ENCODE measurements around the gene FAM131B.
A peak's percentile ranks its signal among the peaks of the same experiment; 100 is the strongest.

Gene FAM131B

DNA sequence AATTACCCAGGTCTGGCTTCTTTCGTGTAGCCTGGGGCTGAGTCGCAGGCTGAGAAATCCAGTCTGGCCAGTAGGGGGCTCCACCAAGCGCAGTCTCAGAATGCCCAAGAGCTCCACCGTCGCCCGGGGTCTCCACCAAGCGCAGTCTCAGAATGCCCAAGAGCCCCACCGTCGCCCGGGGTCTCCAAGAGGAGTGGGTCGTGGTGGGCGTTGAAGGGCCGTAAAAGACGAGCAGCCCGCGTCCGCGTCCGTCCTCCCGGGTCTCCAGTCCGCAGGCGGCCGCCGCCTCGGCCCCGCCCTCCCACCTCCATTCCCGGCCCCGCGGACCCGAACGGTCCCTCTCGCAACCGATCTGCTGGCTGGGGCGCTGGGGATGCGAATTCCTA is 17.7 kb upstream of the FAM131B start:
- no peaks in the 10 kb centered on the region for H3K9me3 Mint-ChIP-seq
- peak overlapping the region; percentile 80 to 92 for H3K4me3 Mint-ChIP-seq
- peak overlapping the region; percentile 97 for H3K27ac Mint-ChIP-seq
- peaks cover 44% of the 10 kb centered on the region for H3K4me1 Mint-ChIP-seq
- H3K27me3 Mint-ChIP-seq = no peaks in the 10 kb centered on the region
- peak; percentile 63 for ATAC-seq
- DNase-seq = peak; percentile 88 to 89

DNA sequence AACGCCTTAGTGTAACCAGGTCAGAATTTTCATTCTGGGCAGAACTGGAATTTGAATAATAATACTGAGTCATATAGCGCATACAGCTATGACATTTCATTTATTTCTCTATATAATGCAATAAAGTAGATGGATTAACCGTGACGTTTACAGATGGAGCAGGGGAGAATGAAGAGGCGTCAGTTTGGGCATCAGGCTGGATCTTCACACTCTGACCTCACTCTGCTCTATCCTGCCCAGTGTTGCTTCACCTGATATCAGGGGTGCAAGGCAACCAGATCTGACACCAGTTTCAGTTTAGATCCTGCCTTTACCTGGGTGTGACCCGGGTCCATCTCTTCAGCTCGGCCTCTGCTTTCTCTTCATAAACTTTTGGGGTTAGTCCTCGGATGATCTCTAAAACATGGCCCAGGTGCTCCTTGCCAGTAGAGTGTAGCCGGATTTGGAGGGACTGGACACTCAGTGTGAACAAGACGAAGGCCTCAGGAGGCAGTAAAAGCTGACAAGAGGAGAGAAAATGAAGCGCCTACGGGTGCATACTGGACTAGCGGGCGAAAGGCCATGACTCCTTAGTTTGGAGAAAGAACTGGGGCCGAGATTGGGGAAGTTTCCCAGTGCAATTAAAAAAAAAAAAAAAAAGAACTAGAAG is 17.2 kb upstream of the FAM131B start:
- H3K27me3 Mint-ChIP-seq = no peaks in the 10 kb centered on the region
- H3K4me1 Mint-ChIP-seq = peaks cover 49% of the 10 kb centered on the region
- peak; percentile 1 for ATAC-seq
- no peaks in the 10 kb centered on the region for H3K9me3 Mint-ChIP-seq
- H3K27ac Mint-ChIP-seq = peak overlapping the region; percentile 97
- DNase-seq = no peak
- peak overlapping the region; percentile 80 to 92 for H3K4me3 Mint-ChIP-seq

DNA sequence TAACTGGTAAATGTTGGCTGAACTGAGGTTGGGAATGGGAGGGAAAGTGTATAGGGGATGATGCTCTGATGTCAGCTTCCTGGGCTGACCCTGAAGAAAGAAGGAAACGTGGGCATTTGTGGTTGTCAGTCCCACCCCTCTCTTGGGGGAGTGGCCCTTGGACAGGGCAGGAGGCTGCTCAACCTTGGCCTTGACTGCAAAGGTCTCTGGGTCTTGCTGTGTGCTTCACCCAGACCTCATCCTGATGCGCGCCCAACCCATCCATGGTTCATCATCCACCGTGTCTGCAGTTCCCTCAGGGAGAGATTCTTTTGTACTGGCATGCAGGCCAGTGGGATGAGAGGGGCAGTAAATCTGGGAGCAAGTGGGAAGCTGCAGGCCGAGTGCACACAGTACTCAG is 13.9 kb upstream of the FAM131B start:
- Mint-ChIP-seq H3K27me3 (no peaks in the 10 kb centered on the region), H3K4me3 (peak overlapping the region; percentile 36 to 61), H3K4me1 (peaks cover 78% of the 10 kb centered on the region), H3K9me3 (peaks cover 0 to 4% of the 10 kb centered on the region in 2 donors), H3K27ac (peak overlapping the region; percentile 76 to 95)
- DNase-seq (no peak), ATAC-seq (no peak)

DNA sequence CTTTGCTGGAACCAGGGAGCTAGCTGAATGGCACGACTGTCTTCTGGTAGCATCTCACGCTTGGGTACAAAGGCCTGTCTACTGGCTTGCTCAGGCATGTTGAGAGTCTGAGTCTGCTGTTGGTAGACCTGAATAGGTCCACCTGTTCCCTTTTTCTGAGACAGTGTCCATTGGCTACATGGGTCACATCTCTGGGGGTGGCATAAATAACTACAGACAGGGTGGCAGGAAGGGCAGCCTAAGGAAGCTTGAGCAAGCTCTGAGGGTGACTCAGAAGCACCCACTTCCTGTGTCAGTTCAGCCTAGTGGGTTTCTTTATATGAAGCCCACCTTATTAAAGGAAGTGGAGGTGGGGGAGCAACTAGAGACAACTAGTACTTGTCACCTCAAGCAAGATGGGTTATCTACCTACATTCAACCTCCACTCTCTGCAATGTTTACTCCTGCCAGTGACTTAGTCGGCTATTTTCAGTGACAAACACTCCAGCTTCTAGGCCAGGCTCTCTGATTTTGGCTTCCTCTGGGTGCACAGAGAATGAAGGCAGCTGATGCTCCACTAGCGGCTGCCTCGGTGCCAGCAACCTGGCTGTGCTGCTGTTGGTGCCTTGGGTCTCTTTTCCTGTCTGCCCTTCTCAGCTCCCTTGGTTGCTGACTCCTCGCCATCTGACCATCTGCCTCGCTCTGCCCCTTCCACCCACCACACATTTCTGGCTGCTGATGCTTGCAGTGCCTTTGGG is 13.0 kb upstream of the FAM131B start:
- ATAC-seq (peak; percentile 74), DNase-seq (peak; percentile 52 to 63)
- H3K4me1 Mint-ChIP-seq = peaks cover 78% of the 10 kb centered on the region
- H3K27me3 Mint-ChIP-seq = no peaks in the 10 kb centered on the region
- peak overlapping the region; percentile 76 to 95 for H3K27ac Mint-ChIP-seq
- peak overlapping the region; percentile 54 to 61 for H3K4me3 Mint-ChIP-seq
- H3K9me3 Mint-ChIP-seq = peaks cover 0 to 4% of the 10 kb centered on the region in 2 donors

DNA sequence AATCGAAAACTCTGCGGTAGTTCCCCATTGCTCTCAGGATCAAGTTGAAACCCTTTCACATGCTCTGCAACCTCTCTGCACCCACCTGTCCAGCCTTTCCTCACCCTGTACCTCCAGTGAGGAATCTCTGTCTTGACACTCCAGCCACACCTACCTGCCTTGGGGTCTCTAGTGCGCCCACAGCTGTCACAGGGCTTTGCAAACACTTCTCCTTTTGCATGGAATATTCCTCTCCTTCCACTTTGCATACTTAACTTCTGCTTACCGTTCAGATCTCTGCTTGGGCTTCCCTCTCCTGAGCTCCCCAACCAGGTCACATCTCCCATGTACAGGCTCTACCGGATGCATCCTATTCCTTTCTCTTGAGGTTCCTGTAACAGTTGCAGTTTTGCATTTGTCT is 12.0 kb upstream of the FAM131B start:
- Mint-ChIP-seq H3K9me3 (peaks cover 0 to 4% of the 10 kb centered on the region in 2 donors), H3K4me1 (peaks cover 73% of the 10 kb centered on the region), H3K27me3 (no peaks in the 10 kb centered on the region), H3K4me3 (no peak overlapping the region), H3K27ac (peak overlapping the region in 1 of 2 donors; percentile 59)
- DNase-seq (no peak), ATAC-seq (no peak)

DNA sequence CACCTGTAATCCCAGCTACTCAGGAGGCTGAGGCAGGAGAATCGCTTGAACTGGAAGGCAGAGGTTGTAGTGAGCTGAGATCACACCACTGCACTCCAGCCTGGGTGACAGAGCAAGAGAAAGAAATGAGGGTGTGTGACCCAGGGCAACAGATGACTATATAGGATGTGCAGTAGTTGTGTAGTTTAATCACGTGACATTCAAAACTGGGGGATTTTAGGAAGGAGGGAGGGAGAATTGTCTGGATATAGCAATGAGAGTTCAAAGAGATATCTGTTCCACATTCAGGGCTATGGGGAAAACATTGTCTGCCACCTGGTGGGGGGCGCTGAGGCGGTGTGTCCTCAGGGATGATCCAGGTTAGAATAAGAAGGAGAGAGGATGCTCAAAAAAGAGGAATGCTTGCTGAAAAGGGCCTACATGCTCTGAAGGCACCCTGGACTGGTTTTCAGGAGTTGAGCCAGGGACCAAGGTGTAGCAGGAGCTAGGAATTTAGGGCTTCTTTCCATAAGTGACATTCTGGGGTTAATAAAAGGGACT is 10.8 kb upstream of the FAM131B start:
- H3K4me1 Mint-ChIP-seq = peaks cover 61% of the 10 kb centered on the region
- no peak overlapping the region for H3K27ac Mint-ChIP-seq
- peaks cover 0 to 4% of the 10 kb centered on the region in 2 donors for H3K9me3 Mint-ChIP-seq
- no peak for DNase-seq
- H3K27me3 Mint-ChIP-seq = no peaks in the 10 kb centered on the region
- ATAC-seq = no peak
- no peak overlapping the region for H3K4me3 Mint-ChIP-seq

DNA sequence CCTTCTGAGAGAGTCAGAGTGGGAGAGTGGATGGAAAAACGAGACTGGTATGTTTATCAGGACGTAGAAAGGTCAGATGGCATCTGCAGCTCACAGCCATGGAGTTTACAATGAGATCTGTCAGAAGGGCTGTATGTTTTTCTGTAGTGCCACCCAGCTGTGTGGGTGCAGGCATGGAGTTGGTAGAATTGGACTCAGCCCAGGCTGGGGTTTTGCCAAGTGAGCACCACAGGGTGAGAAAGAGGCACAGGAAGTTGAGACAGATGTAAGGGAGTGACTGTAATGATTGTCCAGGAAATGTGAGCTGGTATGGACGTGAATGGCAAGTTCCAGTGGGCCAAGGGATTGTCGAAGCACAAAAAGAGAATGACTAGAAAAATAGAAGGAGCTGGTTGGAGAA is 9.6 kb upstream of the FAM131B start:
- peak in 1 of 2 donors; percentile 76 for DNase-seq
- Mint-ChIP-seq H3K4me3 (peak overlapping the region; percentile 29 to 53), H3K9me3 (peaks cover 0 to 4% of the 10 kb centered on the region in 2 donors), H3K4me1 (peaks cover 52% of the 10 kb centered on the region), H3K27ac (peak overlapping the region; percentile 54 to 88), H3K27me3 (no peaks in the 10 kb centered on the region)
- ATAC-seq = peak; percentile 81

GRCh38 chr7:143369678-143370651 is 7.5 kb upstream of the FAM131B start:
- ATAC-seq = no peak
- DNase-seq = no peak
- no peak overlapping the region for H3K4me3 Mint-ChIP-seq
- H3K27me3 Mint-ChIP-seq = peaks cover 5% of the 10 kb centered on the region
- H3K27ac Mint-ChIP-seq = no peak overlapping the region
- peaks cover 0 to 4% of the 10 kb centered on the region in 2 donors for H3K9me3 Mint-ChIP-seq
- peaks cover 31% of the 10 kb centered on the region for H3K4me1 Mint-ChIP-seq

DNA sequence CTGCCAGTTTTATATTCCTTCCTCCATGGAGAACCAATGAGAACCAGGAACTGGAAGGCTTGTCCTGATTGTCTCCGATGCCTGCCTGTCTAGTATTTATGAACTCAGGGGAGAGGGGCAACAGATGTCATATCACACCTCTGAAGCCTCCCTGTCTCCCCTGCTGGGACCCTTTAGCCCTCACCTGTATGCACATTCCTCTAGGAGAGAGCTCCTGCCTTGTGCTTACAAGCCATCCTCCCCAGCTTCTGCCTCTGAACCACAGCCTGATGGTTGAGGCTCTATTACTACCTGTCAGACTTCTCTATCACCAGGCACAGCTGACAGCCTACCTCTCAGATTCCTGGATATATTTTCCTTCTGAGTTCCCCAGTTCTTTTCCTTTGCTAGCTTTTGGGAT is 5.9 kb upstream of the FAM131B start:
- no peak overlapping the region for H3K4me3 Mint-ChIP-seq
- H3K27me3 Mint-ChIP-seq = peaks cover 20% of the 10 kb centered on the region
- DNase-seq (no peak), ATAC-seq (no peak)
- peaks cover 16% of the 10 kb centered on the region for H3K4me1 Mint-ChIP-seq
- H3K9me3 Mint-ChIP-seq = peaks cover 0 to 4% of the 10 kb centered on the region in 2 donors
- no peak overlapping the region for H3K27ac Mint-ChIP-seq

- H3K27ac Mint-ChIP-seq = no peak overlapping the region
- DNase-seq (no peak), ATAC-seq (no peak)
- H3K4me1 Mint-ChIP-seq = peaks cover 12% of the 10 kb centered on the region
- H3K9me3 Mint-ChIP-seq = peaks cover 0 to 4% of the 10 kb centered on the region in 2 donors
- peaks cover 25% of the 10 kb centered on the region for H3K27me3 Mint-ChIP-seq
- H3K4me3 Mint-ChIP-seq = no peak overlapping the region
These were observed 5.5 kb upstream of the FAM131B start for GRCh38 chr7:143367972-143368371.

GRCh38 chr7:143363016-143363937 is 764 bp upstream of the FAM131B start:
- Mint-ChIP-seq H3K4me3 (peak overlapping the region; percentile 41 to 56), H3K27me3 (peaks cover 38% of the 10 kb centered on the region), H3K9me3 (no peaks in the 10 kb centered on the region), H3K4me1 (peaks cover 10% of the 10 kb centered on the region), H3K27ac (no peak overlapping the region)
- no peak for DNase-seq
- ATAC-seq = no peak

DNA sequence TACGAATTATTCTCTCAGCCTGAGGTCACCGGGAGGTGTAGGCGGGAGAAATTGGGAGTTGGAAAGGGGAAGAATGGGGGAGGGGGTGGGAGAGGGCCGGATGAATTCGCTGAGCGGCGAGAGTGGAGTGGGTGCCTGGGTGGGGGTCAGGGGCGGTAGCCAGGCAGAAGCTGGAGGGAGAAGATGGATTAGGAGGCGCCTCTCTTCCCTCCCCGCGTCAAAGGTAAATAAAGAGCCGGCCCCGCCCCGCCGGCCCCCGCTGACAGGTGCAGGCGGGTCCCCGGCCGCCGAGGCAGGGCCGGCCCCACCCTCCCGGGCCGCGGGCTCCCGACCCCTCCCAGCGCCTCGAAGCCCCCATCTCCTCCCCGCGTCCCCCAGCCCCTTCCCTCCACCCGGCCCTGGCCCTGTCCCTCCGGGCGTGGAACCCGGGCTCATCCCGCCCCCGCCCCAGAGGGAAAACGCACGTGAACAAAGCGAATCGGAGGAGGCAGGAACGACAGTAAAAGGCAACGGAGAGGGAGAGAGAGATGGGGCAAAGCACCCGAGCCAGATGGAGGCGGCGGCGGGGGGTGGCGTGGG is 872 bp downstream of the FAM131B start:
- H3K4me1 Mint-ChIP-seq = peaks cover 10% of the 10 kb centered on the region
- peaks cover 38% of the 10 kb centered on the region for H3K27me3 Mint-ChIP-seq
- ATAC-seq = peak; percentile 52
- H3K4me3 Mint-ChIP-seq = peak overlapping the region; percentile 91 to 94
- peak overlapping the region in 1 of 2 donors; percentile 80 for H3K27ac Mint-ChIP-seq
- DNase-seq = no peak
- H3K9me3 Mint-ChIP-seq = no peaks in the 10 kb centered on the region

- Mint-ChIP-seq H3K27me3 (peaks cover 38% of the 10 kb centered on the region), H3K27ac (no peak overlapping the region), H3K4me1 (peaks cover 10% of the 10 kb centered on the region), H3K9me3 (no peaks in the 10 kb centered on the region), H3K4me3 (peak overlapping the region; percentile 60 to 65)
- no peak for ATAC-seq
- DNase-seq = no peak
These were observed 1.5 kb downstream of the FAM131B start for GRCh38 chr7:143360788-143361551.
